HEK293 (cell line): ENCODE data around the gene CDH12.

ENCODE experiments used
- CTCF ChIA-PET: fragments of 350-600 bp; formaldehyde crosslinking; extraction: SDS; loops from one replicate; lab custom pipeline; 2021; ENCODE audit warnings: antibody characterized with exemption; lab: Yijun Ruan, JAX
- POLR2A ChIA-PET: fragments of 300-600 bp; formaldehyde crosslinking; extraction: SDS; loops from one replicate; lab custom pipeline; 2020; ENCODE audit warnings: antibody characterized with exemption, inconsistent platforms; lab: Yijun Ruan, JAX
- H3K27ac ChIP-seq: fragments of 200-500 bp; sonication (Bioruptor generic); 2 replicates; pipeline ENCODE4 v1.5.1; 2014; ENCODE audit warnings: low read depth, low read length, control low read depth, inconsistent platforms; ENCODE audit errors: extremely low read depth
- H3K36me3 ChIP-seq, 2 experiments: fragments of 200-500 bp in 1 of 2; sonication (Bioruptor generic) in 1 of 2; 1 replicate in 1 of 2; 2 replicates in 1 of 2; pipeline ENCODE4 v1.5.1; 2014 to 2017; ENCODE audit warnings: inconsistent platforms in 2 of 2, low read length in 2 of 2; ENCODE audit not compliant: control insufficient read depth in 2 of 2, insufficient read depth in 1 of 2
- H3K4me1 ChIP-seq: fragments of 200-500 bp; sonication (Bioruptor generic); 2 replicates; pipeline ENCODE4 v1.5.1; 2014; ENCODE audit warnings: mild to moderate bottlenecking, low read length, inconsistent platforms; ENCODE audit not compliant: control insufficient read depth, insufficient read depth
- H3K4me3 ChIP-seq: 2 replicates; pipeline ENCODE4 v1.5.1; 2011; ENCODE audit warnings: low read depth, mild to moderate bottlenecking, control low read depth, low read length, moderate library complexity
- H3K9me3 ChIP-seq: fragments of 200-500 bp; sonication (Bioruptor generic); 2 replicates; pipeline ENCODE4 v1.5.1; 2014; ENCODE audit warnings: low read depth, low read length, inconsistent platforms; ENCODE audit not compliant: control insufficient read depth, insufficient read depth
- GLI4 ChIP-seq: fragments of 450-650 bp; formaldehyde crosslinking; IDR thresholded peaks from 2 replicates; pipeline ENCODE4 v1.5.1; 2016; ENCODE audit warnings: missing biosample characterization, missing genetic modification characterization
- MZF1 ChIP-seq: fragments of 450-650 bp; formaldehyde crosslinking; IDR thresholded peaks from 2 replicates; pipeline ENCODE4 v1.5.1; 2017; ENCODE audit warnings: missing biosample characterization, missing genetic modification characterization, borderline replicate concordance
- WT1 ChIP-seq: fragments of 450-650 bp; formaldehyde crosslinking; IDR thresholded peaks from 2 replicates; pipeline ENCODE4 v1.5.1; 2016; ENCODE audit warnings: missing biosample characterization, missing genetic modification characterization
- ZBTB21 ChIP-seq: fragments of 450-650 bp; formaldehyde crosslinking; IDR thresholded peaks from 2 replicates; pipeline ENCODE4 v1.5.1; 2017; ENCODE audit warnings: missing biosample characterization, missing genetic modification characterization
- ZFP37 ChIP-seq: fragments of 450-650 bp; formaldehyde crosslinking; IDR thresholded peaks from 2 replicates; pipeline ENCODE4 v1.5.1; 2016; ENCODE audit warnings: missing biosample characterization, missing genetic modification characterization
- ZFP69B ChIP-seq: fragments of 450-650 bp; formaldehyde crosslinking; IDR thresholded peaks from 2 replicates; pipeline ENCODE4 v1.5.1; 2016; ENCODE audit warnings: missing biosample characterization, missing genetic modification characterization
- ZNF341 ChIP-seq: fragments of 450-650 bp; formaldehyde crosslinking; IDR thresholded peaks from 2 replicates; pipeline ENCODE4; 2016; ENCODE audit warnings: low read depth, missing biosample characterization, missing genetic modification characterization
- ZNF544 ChIP-seq: fragments of 450-650 bp; formaldehyde crosslinking; IDR thresholded peaks from 2 replicates; pipeline ENCODE4 v1.5.0; 2017; ENCODE audit warnings: missing biosample characterization, missing genetic modification characterization
- ZNF558 ChIP-seq: fragments of 450-650 bp; formaldehyde crosslinking; IDR thresholded peaks from 2 replicates; pipeline ENCODE4 v1.5.1; 2016; ENCODE audit warnings: missing biosample characterization, missing genetic modification characterization
- ZNF585B ChIP-seq: fragments of 450-650 bp; formaldehyde crosslinking; IDR thresholded peaks from 2 replicates; pipeline ENCODE4 v1.5.1; 2016; ENCODE audit warnings: missing biosample characterization, missing genetic modification characterization
- ZNF658 ChIP-seq: fragments of 450-650 bp; formaldehyde crosslinking; IDR thresholded peaks from 2 replicates; pipeline ENCODE4; 2016; ENCODE audit warnings: missing biosample characterization, missing genetic modification characterization
- ZNF785 ChIP-seq: fragments of 450-650 bp; formaldehyde crosslinking; IDR thresholded peaks from 2 replicates; pipeline ENCODE4 v1.5.1; 2016; ENCODE audit warnings: missing biosample characterization, missing genetic modification characterization
- ZNF830 ChIP-seq: fragments of 450-650 bp; IDR thresholded peaks from 2 replicates; pipeline ENCODE4 v1.5.0; 2018; ENCODE audit warnings: missing biosample characterization, missing genetic modification characterization, low read depth, mild to moderate bottlenecking, moderate library complexity
- ZSCAN23 ChIP-seq: fragments of 450-650 bp; formaldehyde crosslinking; IDR thresholded peaks from 2 replicates; pipeline ENCODE4 v1.5.1; 2016; ENCODE audit warnings: missing biosample characterization, missing genetic modification characterization
- TF ChIP-seq, protein P1 (sequence below): fragments of 450-650 bp; formaldehyde crosslinking; IDR thresholded peaks from 2 replicates; pipeline ENCODE4 v1.5.1; 2016; ENCODE audit warnings: missing biosample characterization, missing genetic modification characterization
- TF ChIP-seq, protein P2 (sequence below): fragments of 450-650 bp; formaldehyde crosslinking; IDR thresholded peaks from 2 replicates; pipeline ENCODE4 v1.5.1; 2016; ENCODE audit warnings: missing biosample characterization, missing genetic modification characterization
- TF ChIP-seq, protein P3 (sequence below): fragments of 450-650 bp; formaldehyde crosslinking; IDR thresholded peaks from 2 replicates; pipeline ENCODE4 v1.5.1; 2016; ENCODE audit warnings: missing biosample characterization, missing genetic modification characterization
- TF ChIP-seq, protein P4 (sequence below): fragments of 450-650 bp; formaldehyde crosslinking; IDR thresholded peaks from 2 replicates; pipeline ENCODE4 v1.5.1; 2016; ENCODE audit warnings: missing biosample characterization, missing genetic modification characterization

The CDH12 gene

DNA sequence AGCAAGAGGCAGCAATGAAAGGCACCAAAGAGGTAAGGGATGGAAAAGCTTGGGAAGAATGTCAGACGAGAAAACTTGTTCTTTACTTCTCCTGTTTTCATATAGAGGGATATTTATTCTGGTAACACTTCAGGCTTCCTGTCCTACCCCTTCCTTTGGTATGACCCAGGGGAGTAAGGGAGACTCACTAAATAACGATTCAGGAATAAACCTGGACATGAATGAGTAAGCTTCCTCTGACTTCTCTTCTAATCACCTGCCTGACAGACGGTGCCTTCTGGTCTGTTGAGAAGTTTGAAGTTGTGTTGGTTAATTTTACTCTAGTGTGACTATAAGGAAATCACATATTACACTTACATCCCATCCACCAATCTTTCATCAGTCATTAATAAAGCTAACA, 461.2 kb downstream of the CDH12 start:
- no peak for TF ChIP-seq MZF1 (tag by site-specific recombination)
- TF ChIP-seq, protein P1, sequence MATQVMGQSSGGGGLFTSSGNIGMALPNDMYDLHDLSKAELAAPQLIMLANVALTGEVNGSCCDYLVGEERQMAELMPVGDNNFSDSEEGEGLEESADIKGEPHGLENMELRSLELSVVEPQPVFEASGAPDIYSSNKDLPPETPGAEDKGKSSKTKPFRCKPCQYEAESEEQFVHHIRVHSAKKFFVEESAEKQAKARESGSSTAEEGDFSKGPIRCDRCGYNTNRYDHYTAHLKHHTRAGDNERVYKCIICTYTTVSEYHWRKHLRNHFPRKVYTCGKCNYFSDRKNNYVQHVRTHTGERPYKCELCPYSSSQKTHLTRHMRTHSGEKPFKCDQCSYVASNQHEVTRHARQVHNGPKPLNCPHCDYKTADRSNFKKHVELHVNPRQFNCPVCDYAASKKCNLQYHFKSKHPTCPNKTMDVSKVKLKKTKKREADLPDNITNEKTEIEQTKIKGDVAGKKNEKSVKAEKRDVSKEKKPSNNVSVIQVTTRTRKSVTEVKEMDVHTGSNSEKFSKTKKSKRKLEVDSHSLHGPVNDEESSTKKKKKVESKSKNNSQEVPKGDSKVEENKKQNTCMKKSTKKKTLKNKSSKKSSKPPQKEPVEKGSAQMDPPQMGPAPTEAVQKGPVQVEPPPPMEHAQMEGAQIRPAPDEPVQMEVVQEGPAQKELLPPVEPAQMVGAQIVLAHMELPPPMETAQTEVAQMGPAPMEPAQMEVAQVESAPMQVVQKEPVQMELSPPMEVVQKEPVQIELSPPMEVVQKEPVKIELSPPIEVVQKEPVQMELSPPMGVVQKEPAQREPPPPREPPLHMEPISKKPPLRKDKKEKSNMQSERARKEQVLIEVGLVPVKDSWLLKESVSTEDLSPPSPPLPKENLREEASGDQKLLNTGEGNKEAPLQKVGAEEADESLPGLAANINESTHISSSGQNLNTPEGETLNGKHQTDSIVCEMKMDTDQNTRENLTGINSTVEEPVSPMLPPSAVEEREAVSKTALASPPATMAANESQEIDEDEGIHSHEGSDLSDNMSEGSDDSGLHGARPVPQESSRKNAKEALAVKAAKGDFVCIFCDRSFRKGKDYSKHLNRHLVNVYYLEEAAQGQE (tag by site-specific recombination): no peak
- TF ChIP-seq, protein P2, sequence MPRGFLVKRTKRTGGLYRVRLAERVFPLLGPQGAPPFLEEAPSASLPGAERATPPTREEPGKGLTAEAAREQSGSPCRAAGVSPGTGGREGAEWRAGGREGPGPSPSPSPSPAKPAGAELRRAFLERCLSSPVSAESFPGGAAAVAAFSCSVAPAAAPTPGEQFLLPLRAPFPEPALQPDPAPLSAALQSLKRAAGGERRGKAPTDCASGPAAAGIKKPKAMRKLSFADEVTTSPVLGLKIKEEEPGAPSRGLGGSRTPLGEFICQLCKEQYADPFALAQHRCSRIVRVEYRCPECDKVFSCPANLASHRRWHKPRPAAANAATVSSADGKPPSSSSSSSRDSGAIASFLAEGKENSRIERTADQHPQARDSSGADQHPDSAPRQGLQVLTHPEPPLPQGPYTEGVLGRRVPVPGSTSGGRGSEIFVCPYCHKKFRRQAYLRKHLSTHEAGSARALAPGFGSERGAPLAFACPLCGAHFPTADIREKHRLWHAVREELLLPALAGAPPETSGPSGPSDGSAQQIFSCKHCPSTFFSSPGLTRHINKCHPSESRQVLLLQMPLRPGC (tag by site-specific recombination): no peak
- TF ChIP-seq ZNF785 (tag by site-specific recombination): no peak
- TF ChIP-seq WT1 (tag by site-specific recombination): no peak
- TF ChIP-seq ZNF585B (tag by site-specific recombination): no peak
- no peak for TF ChIP-seq ZNF544 (tag by site-specific recombination)
- TF ChIP-seq ZSCAN23: no peak
- no peak for TF ChIP-seq ZFP69B (tag by site-specific recombination)
- TF ChIP-seq ZNF558 (tag by site-specific recombination): no peak
- no peak for TF ChIP-seq GLI4 (tag by site-specific recombination)
- no peak for TF ChIP-seq ZNF830 (tag by site-specific recombination)
- Histone ChIP-seq H3K4me3 (no peak overlapping the region), H3K27ac (no peak overlapping the region), H3K9me3 (no peaks in the 10 kb centered on the region), H3K36me3 (no peaks in the 10 kb centered on the region), H3K4me1 (no peaks in the 10 kb centered on the region)
- ChIA-PET CTCF (interaction anchor here (0.6 kb wide), 1 partner anchor 149 kb away, joined by 3 read pairs; no protein-coding TSS in a partner anchor), POLR2A (no interaction called here)

- H3K36me3 ChIP-seq: no peaks in the 10 kb centered on the region
- ChIA-PET CTCF (no interaction called here), POLR2A (no interaction called here)
- H3K27ac ChIP-seq: no peak overlapping the region
- H3K4me3 ChIP-seq: no peak overlapping the region
- H3K4me1 ChIP-seq: no peaks in the 10 kb centered on the region
- no peaks in the 10 kb centered on the region for H3K9me3 ChIP-seq
- TF ChIP-seq, protein P3, sequence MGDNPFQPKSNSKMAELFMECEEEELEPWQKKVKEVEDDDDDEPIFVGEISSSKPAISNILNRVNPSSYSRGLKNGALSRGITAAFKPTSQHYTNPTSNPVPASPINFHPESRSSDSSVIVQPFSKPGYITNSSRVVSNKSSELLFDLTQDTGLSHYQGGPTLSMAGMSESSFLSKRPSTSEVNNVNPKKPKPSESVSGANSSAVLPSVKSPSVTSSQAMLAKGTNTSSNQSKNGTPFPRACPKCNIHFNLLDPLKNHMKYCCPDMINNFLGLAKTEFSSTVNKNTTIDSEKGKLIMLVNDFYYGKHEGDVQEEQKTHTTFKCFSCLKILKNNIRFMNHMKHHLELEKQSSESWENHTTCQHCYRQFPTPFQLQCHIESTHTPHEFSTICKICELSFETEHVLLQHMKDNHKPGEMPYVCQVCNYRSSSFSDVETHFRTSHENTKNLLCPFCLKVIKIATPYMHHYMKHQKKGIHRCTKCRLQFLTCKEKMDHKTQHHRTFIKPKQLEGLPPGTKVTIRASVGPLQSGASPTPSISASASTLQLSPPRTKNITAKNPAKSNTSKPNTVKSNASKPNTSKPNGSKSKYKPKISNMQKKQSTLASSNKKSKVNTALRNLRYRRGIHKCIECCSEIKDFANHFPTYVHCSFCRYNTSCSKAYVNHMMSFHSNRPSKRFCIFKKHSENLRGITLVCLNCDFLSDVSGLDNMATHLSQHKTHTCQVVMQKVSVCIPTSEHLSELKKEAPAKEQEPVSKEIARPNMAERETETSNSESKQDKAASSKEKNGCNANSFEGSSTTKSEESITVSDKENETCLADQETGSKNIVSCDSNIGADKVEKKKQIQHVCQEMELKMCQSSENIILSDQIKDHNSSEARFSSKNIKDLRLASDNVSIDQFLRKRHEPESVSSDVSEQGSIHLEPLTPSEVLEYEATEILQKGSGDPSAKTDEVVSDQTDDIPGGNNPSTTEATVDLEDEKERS (tag by site-specific recombination): no peak
- TF ChIP-seq ZNF658 (no peak), ZNF341 (no peak), ZFP37 (tag by site-specific recombination) (no peak), ZBTB21 (no peak)
- TF ChIP-seq, protein P4, sequence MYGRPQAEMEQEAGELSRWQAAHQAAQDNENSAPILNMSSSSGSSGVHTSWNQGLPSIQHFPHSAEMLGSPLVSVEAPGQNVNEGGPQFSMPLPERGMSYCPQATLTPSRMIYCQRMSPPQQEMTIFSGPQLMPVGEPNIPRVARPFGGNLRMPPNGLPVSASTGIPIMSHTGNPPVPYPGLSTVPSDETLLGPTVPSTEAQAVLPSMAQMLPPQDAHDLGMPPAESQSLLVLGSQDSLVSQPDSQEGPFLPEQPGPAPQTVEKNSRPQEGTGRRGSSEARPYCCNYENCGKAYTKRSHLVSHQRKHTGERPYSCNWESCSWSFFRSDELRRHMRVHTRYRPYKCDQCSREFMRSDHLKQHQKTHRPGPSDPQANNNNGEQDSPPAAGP (tag by site-specific recombination): no peak
These were observed 462.3 kb downstream of the CDH12 start for GRCh38 chr5:22390888-22391287.
